Heart left ventricle (tissue), 16 donors: ENCODE measurements around the gene VILL. TPM values are rescaled to one million over a fixed set of nuclear protein-coding genes. Genes with fewer than 3 reads are reported as not detected.

ENCODE experiments used
- ATAC-seq, 4 donors: fragments of 200-7000 bp; cut with Tn5 transposase; one replicate each; pipeline ENCODE4 v1.9.1; 2020 to 2022; ENCODE audit warnings: moderate library complexity in 4 of 4, mild to moderate bottlenecking in 3 of 4, moderate number of reproducible peaks in 1 of 4
- DNase-seq, 5 donors: peaks; one replicate each; pipeline ENCODE4 v3.0.0-alpha.2; 2020
- H3K27ac ChIP-seq, 12 donors: fragments of 200-600 bp; sonication (generic) in 4 of 12; one replicate each; pipeline versions ENCODE4 v1.5.0 to v1.8.0; 2016 to 2022; ENCODE audit warnings: mild to moderate bottlenecking in 2 of 12
- H3K27me3 ChIP-seq, 9 donors: fragments of 200-600 bp; sonication (generic) in 2 of 9; one replicate each; pipeline versions ENCODE4 v1.5.1 to v1.8.0; 2016 to 2022; ENCODE audit warnings: mild to moderate bottlenecking in 3 of 9
- H3K36me3 ChIP-seq, 9 donors: fragments of 200-600 bp; sonication (generic) in 2 of 9; one replicate each; pipeline versions ENCODE4 v1.5.0 to v1.8.0; 2018 to 2022; ENCODE audit warnings: mild to moderate bottlenecking in 2 of 9
- H3K4me1 ChIP-seq, 12 donors: fragments of 200-600 bp; sonication (generic) in 4 of 12; one replicate each; pipeline versions ENCODE4 v1.5.0 to v1.8.0; 2016 to 2022; ENCODE audit warnings: mild to moderate bottlenecking in 3 of 12
- H3K4me3 ChIP-seq, 12 donors: fragments of 200-600 bp; sonication (generic) in 4 of 12; one replicate each; pipeline versions ENCODE4 v1.5.0 to v1.8.0; 2017 to 2022; ENCODE audit warnings: mild to moderate bottlenecking in 9 of 12, moderate library complexity in 4 of 12
- H3K9me3 ChIP-seq, 12 donors: fragments of 200-600 bp; sonication (generic) in 4 of 12; one replicate each; pipeline versions ENCODE4 v1.5.0 to v1.8.0; 2016 to 2022; ENCODE audit warnings: mild to moderate bottlenecking in 1 of 12
- POLR2A ChIP-seq, 2 donors: fragments of 450-650 bp; IDR thresholded peaks; one replicate each; pipeline ENCODE4 v1.6.1; 2017; ENCODE audit warnings: antibody characterized with exemption in 2 of 2, mild to moderate bottlenecking in 2 of 2, moderate library complexity in 2 of 2
- WGBS, 4 donors: extraction: QIAGEN DNeasy Blood & Tissue Kit in 2 of 4; methylation state at CpG; one replicate each; pipeline versions ENCODE4 v1.1.5 to v1.1.7; 2013 to 2018; 5-methylcytosine and 5-hydroxymethylcytosine counted together
- intact Hi-C, 10 donors: fragments of 100-400 bp; cut with DNase I; formaldehyde crosslinking; loops; one replicate each; pipeline versions ENCODE4 v1.11.1 to v1.14.2; 2022
- polyA plus RNA-seq, 2 donors: library from polyadenylated mRNA; stranded (reverse); fragments of 200-250 nt; gene quantifications; one replicate each; pipeline ENCODE4 v1.2.3, GENCODE V29; 2013
- total RNA-seq, 9 donors: library from RNA; depleted of rRNA in 2 of 9; stranded (reverse); fragments of >200 nt in 2 of 9; fragmentation: NEBNext Ultra II Directional in 3 of 9; extraction: Animal tissue kit (Norgen Biotek cat#: 25700) in 3 of 9; gene quantifications; one replicate each; pipeline versions ENCODE4 v1.1.0 to v1.2.4, GENCODE V29; 2016 to 2023
- TF ChIP-seq, protein P1 (sequence below), 12 donors: fragments of 200-600 bp; sonication (generic) in 4 of 12; IDR thresholded peaks; one replicate each; pipeline versions ENCODE4 v1.5.0 to v1.8.0; 2018 to 2022; ENCODE audit warnings: antibody characterized with exemption in 12 of 12, mild to moderate bottlenecking in 5 of 12
- donor health status: ischemic (EF 13 %, LVEDD 7.1; RV severe dilation, severe dysfunction).
- donor health status: healthy with polysubstance abuse.
- donor health status: DM: no; HTN: yes; CAD: no.
- donor health status: DM: no; HTN: no; CAD: no.
- donor health status: ischemic (EF 25% LVEDD 6.9; RV normal size, moderate dysfunction).
- donor health status: ischemic (EF 25% LVEDD 5.7; RV mildly dilated, moderate dysfunction).
- donor health status: healthy.
- donor health status: DM: yes; HTN: yes; CAD: no.
- donor health status: ischemic (EF 35%, LVEDD 5.7; RV mildly dilated, moderate dysfunction).
- donor health status: nonischemic (EF 11% LVEDD 7.7; RV severe dilation, severe dysfunction).
- donor health status: DM: yes; HTN: yes; CAD: no.
- donor health status: PGD.
- donor health status: ischemic (EF 29% LVEDD 5.4; RV normal size, mild dysfunction).
- donor health status: nonischemic (EF 23%, LVEDD 6.1; RV moderate dilation, normal function).

Gene VILL
- total and polyA plus RNA-seq, 11 donors: 1.1 to 6.3 (median 2.7) TPM

DNA sequence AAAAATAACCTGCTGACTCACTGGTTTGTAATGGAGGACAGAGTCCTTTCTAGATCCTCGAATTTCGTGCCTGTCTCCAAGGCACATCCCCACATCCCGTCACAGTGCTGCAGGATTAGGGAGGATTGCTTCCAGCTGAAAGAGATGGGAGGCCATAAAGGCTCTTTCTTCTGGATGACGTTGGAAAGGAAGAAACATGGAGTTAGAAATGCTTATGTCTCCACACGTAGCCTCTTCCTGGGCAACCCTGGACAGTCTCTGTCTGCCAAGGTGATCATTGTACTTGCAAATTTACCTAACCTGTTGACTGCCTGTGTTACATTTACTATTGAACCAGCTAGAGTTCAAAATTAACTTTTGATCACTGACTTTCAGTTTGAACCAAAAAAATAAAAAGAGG is 27.6 kb upstream of the VILL start:
- ATAC-seq (no peak), DNase-seq (no peak)
- H3K27ac ChIP-seq: peak overlapping the region in 2 of 12 donors; percentile 0 to 46
- peaks cover 0 to 20% (median 3%) of the 10 kb centered on the region in 9 donors for H3K36me3 ChIP-seq
- no peaks in the 10 kb centered on the region for H3K9me3 ChIP-seq
- WGBS, 4 donors: 55 to 73% (median 62%) methylated on average over 5 of the region's 5 CpGs
- H3K4me3 ChIP-seq: no peak overlapping the region
- intact Hi-C loops: no loop called here
- TF ChIP-seq, protein P1, sequence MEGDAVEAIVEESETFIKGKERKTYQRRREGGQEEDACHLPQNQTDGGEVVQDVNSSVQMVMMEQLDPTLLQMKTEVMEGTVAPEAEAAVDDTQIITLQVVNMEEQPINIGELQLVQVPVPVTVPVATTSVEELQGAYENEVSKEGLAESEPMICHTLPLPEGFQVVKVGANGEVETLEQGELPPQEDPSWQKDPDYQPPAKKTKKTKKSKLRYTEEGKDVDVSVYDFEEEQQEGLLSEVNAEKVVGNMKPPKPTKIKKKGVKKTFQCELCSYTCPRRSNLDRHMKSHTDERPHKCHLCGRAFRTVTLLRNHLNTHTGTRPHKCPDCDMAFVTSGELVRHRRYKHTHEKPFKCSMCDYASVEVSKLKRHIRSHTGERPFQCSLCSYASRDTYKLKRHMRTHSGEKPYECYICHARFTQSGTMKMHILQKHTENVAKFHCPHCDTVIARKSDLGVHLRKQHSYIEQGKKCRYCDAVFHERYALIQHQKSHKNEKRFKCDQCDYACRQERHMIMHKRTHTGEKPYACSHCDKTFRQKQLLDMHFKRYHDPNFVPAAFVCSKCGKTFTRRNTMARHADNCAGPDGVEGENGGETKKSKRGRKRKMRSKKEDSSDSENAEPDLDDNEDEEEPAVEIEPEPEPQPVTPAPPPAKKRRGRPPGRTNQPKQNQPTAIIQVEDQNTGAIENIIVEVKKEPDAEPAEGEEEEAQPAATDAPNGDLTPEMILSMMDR (IDR thresholded peaks at IDR 0.05): no peak
- TF ChIP-seq POLR2A (IDR thresholded peaks at IDR 0.05): no peak
- peaks cover 0 to 38% (median 20%) of the 10 kb centered on the region in 12 donors for H3K4me1 ChIP-seq
- no peaks in the 10 kb centered on the region for H3K27me3 ChIP-seq

DNA sequence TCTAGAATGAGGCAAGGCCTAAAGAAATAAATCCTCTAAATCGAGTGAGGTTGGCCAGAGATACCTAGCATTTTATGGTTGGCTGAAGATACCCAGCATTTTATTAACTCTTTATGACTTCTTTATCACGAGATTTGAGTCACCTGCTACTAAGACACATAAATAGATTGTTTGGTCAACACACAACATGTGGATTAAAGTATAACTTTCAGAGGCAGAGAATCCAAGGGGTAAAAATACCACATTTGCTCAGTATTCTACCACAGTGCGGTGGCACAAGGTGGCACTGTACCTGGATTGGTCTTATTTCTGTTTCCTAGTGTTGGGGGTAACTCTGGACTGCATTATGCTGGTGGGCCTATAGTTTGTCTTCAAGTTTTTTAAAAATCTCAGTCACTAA is 27.0 kb upstream of the VILL start:
- ATAC-seq (no peak), DNase-seq (no peak)
- Histone ChIP-seq H3K4me1 (peaks cover 0 to 44% (median 26%) of the 10 kb centered on the region in 12 donors), H3K9me3 (no peaks in the 10 kb centered on the region), H3K4me3 (no peak overlapping the region), H3K36me3 (peaks cover 0 to 20% (median 3%) of the 10 kb centered on the region in 9 donors), H3K27ac (peak overlapping the region in 1 of 12 donors; percentile 46), H3K27me3 (no peaks in the 10 kb centered on the region)
- intact Hi-C loops: no loop called here
- TF ChIP-seq, protein P1 (IDR thresholded peaks at IDR 0.05): no peak
- no peak for TF ChIP-seq POLR2A (IDR thresholded peaks at IDR 0.05)
- WGBS, 4 donors: 84 to 92% (median 87%) methylated on average over 3 of the region's 3 CpGs

DNA sequence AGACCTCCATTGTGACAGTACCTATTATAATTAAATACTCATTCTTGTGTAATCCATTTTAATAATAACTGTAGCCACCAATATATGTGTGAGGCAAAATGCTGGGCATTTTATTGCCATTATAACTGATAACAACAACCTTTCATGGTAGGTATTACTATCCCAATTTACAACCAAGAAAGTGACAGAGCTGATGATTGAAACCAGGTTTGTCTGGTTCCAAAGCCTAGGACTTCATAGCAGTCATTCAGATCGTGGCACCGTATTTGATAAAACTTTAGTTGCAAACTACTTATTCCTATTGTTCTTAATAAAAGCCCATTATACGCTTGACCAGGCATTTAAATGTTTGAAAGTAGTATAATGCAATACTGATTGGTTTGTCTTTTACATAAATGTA is 26.4 kb upstream of the VILL start:
- WGBS, 4 donors: 95 to 98% (median 97%) methylated on average over 3 of the region's 3 CpGs
- H3K36me3 ChIP-seq: peaks cover 0 to 16% (median 3%) of the 10 kb centered on the region in 9 donors

DNA sequence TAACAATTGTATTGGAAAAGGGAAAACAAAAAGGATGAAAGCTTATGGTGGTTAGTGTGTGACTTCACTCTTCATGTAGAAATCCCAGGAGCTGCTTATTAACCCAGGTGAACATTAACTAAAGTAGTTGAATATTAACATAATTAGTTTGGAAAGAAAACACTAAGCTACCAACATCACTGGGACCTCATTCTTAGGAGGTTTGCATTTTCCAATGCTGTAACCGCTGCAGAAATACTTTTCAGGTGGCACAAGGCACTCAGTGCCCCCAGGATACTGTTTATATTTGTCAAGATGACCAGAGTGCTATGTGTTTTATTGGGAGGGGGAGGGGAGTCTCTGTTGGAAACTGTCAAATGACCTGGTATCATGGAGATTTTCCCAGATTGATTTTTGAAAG is 25.9 kb upstream of the VILL start:
- Histone ChIP-seq H3K36me3 (peaks cover 0 to 14% (median 3%) of the 10 kb centered on the region in 9 donors), H3K27me3 (no peaks in the 10 kb centered on the region), H3K27ac (no peak overlapping the region), H3K4me1 (peaks cover 0 to 55% (median 34%) of the 10 kb centered on the region in 12 donors), H3K9me3 (no peaks in the 10 kb centered on the region), H3K4me3 (no peak overlapping the region)
- TF ChIP-seq, protein P1 (IDR thresholded peaks at IDR 0.05): no peak
- TF ChIP-seq POLR2A (IDR thresholded peaks at IDR 0.05): no peak
- DNase-seq (no peak), ATAC-seq (no peak)
- intact Hi-C loops: no loop called here
- 97 to 100% (median 99%) methylated on average over 1 of the region's 1 CpG for WGBS, 4 donors

More for the DNA sequence above, 26.4 kb upstream of the VILL start:
- Histone ChIP-seq H3K9me3 (no peaks in the 10 kb centered on the region), H3K4me3 (no peak overlapping the region), H3K27me3 (no peaks in the 10 kb centered on the region), H3K4me1 (peaks cover 0 to 50% (median 29%) of the 10 kb centered on the region in 12 donors), H3K27ac (no peak overlapping the region)
- ATAC-seq (no peak), DNase-seq (no peak)
- TF ChIP-seq POLR2A (IDR thresholded peaks at IDR 0.05): no peak
- TF ChIP-seq, protein P1 (IDR thresholded peaks at IDR 0.05): no peak
- intact Hi-C loops: no loop called here
